ENCODE measurements around the gene WWOX.

WWOX gene

DNA sequence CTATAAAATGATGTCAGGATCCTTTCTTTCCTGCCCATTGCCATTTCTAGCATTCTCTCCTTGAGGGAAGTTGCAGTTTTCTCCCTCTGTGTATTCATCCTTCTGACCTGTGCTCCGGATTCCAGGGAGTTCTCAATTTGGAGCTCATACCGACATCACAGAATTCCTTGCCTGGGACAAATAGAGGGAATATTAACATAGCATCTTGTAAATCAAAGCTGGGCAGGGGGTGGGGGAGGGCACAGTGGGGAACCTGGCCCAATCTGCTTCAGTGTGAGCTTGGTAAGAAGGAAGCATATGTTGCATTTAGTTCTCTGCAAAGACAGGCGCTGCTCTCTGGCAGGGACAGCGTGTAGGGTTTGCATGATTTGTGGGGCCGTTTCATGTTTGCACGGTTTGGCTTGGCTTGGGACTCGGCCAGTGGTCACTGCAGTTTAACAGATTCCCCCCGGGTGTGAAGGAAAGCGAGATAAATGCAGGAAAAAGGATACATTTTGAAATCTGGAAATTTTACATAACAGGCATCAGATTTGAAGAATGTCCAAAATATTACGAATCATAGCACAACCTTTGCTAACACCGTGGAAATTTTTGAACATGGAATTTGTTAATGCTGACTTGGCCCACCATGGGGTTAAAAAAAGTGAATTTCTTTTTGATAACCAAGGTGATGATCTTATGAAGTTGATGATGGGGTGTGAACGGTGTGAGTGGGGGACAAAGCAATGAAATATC lies 178.0 kb downstream of the WWOX start:
- Histone ChIP-seq H3K4me3 (IDR thresholded peaks at IDR 0.05; ENCODE audit: insufficient read depth, low read depth, low read length) (no peak overlapping the region), H3K9ac (no peak overlapping the region), H3K27ac (no peak overlapping the region), H3K4me1 (ENCODE audit: low read depth, poor library complexity, severe bottlenecking) (no peaks in the 10 kb centered on the region), H3K27me3 (ENCODE audit: insufficient read depth, low read depth) (no peaks in the 10 kb centered on the region), H2AFZ (ENCODE audit: low read depth) (no peak overlapping the region), H3K36me3 (ENCODE audit: insufficient read depth) (no peaks in the 10 kb centered on the region), H3K79me2 (ENCODE audit: insufficient read depth, low read depth) (no peaks in the 10 kb centered on the region), H3K4me2 (no peak overlapping the region), H4K20me1 (ENCODE audit: insufficient read depth) (no peaks in the 10 kb centered on the region)
- TF ChIP-seq, protein P1, sequence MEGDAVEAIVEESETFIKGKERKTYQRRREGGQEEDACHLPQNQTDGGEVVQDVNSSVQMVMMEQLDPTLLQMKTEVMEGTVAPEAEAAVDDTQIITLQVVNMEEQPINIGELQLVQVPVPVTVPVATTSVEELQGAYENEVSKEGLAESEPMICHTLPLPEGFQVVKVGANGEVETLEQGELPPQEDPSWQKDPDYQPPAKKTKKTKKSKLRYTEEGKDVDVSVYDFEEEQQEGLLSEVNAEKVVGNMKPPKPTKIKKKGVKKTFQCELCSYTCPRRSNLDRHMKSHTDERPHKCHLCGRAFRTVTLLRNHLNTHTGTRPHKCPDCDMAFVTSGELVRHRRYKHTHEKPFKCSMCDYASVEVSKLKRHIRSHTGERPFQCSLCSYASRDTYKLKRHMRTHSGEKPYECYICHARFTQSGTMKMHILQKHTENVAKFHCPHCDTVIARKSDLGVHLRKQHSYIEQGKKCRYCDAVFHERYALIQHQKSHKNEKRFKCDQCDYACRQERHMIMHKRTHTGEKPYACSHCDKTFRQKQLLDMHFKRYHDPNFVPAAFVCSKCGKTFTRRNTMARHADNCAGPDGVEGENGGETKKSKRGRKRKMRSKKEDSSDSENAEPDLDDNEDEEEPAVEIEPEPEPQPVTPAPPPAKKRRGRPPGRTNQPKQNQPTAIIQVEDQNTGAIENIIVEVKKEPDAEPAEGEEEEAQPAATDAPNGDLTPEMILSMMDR (conservative IDR thresholded peaks at IDR 0.05; ENCODE audit: low read depth, low read length): no peak

GRCh38 chr16:78278056-78278450 lies 178.6 kb downstream of the WWOX start:
- Histone ChIP-seq H3K79me2 (ENCODE audit: insufficient read depth, low read depth) (no peaks in the 10 kb centered on the region), H3K27me3 (ENCODE audit: insufficient read depth, low read depth) (no peaks in the 10 kb centered on the region), H3K4me3 (IDR thresholded peaks at IDR 0.05; ENCODE audit: insufficient read depth, low read depth, low read length) (no peak overlapping the region), H3K36me3 (ENCODE audit: insufficient read depth) (no peaks in the 10 kb centered on the region), H3K9ac (no peak overlapping the region), H3K4me2 (no peak overlapping the region), H3K27ac (no peak overlapping the region), H2AFZ (ENCODE audit: low read depth) (no peak overlapping the region), H3K4me1 (ENCODE audit: low read depth, poor library complexity, severe bottlenecking) (no peaks in the 10 kb centered on the region), H4K20me1 (ENCODE audit: insufficient read depth) (no peaks in the 10 kb centered on the region)
- TF ChIP-seq, protein P1 (conservative IDR thresholded peaks at IDR 0.05; ENCODE audit: low read depth, low read length): no peak

GRCh38 chr16:78281115-78281514 lies 181.7 kb downstream of the WWOX start:
- no peaks in the 10 kb centered on the region for H3K27me3 ChIP-seq (ENCODE audit: insufficient read depth, low read depth)
- no peak overlapping the region for H2AFZ ChIP-seq (ENCODE audit: low read depth)
- H3K79me2 ChIP-seq (ENCODE audit: insufficient read depth, low read depth): no peaks in the 10 kb centered on the region
- H3K4me1 ChIP-seq (ENCODE audit: low read depth, poor library complexity, severe bottlenecking): no peaks in the 10 kb centered on the region
- H4K20me1 ChIP-seq (ENCODE audit: insufficient read depth): no peaks in the 10 kb centered on the region
- H3K4me2 ChIP-seq: no peak overlapping the region
- TF ChIP-seq, protein P1 (conservative IDR thresholded peaks at IDR 0.05; ENCODE audit: low read depth, low read length): no peak
- no peak overlapping the region for H3K27ac ChIP-seq
- no peaks in the 10 kb centered on the region for H3K36me3 ChIP-seq (ENCODE audit: insufficient read depth)
- H3K4me3 ChIP-seq (IDR thresholded peaks at IDR 0.05; ENCODE audit: insufficient read depth, low read depth, low read length): no peak overlapping the region
- H3K9ac ChIP-seq: no peak overlapping the region

GRCh38 chr16:78283548-78284251 lies 184.2 kb downstream of the WWOX start:
- no peaks in the 10 kb centered on the region for H3K27me3 ChIP-seq (ENCODE audit: insufficient read depth, low read depth)
- no peak overlapping the region for H3K27ac ChIP-seq
- no peak overlapping the region for H3K4me2 ChIP-seq
- no peak overlapping the region for H3K9ac ChIP-seq
- H4K20me1 ChIP-seq (ENCODE audit: insufficient read depth): no peaks in the 10 kb centered on the region
- TF ChIP-seq, protein P1 (conservative IDR thresholded peaks at IDR 0.05; ENCODE audit: low read depth, low read length): no peak
- H2AFZ ChIP-seq (ENCODE audit: low read depth): no peak overlapping the region
- no peaks in the 10 kb centered on the region for H3K4me1 ChIP-seq (ENCODE audit: low read depth, poor library complexity, severe bottlenecking)
- no peak overlapping the region for H3K4me3 ChIP-seq (IDR thresholded peaks at IDR 0.05; ENCODE audit: insufficient read depth, low read depth, low read length)
- no peaks in the 10 kb centered on the region for H3K79me2 ChIP-seq (ENCODE audit: insufficient read depth, low read depth)
- H3K36me3 ChIP-seq (ENCODE audit: insufficient read depth): no peaks in the 10 kb centered on the region

Data from KMS-11 (cell line).